ENCODE measurements around the gene WDR59. TPM values are rescaled to one million over a fixed set of nuclear protein-coding genes. Genes with fewer than 3 reads are reported as not detected.

Gene WDR59
- total and polyA plus RNA-seq, 2 experiments from 2014 or later = 38.7 to 54.5 TPM

- Histone ChIP-seq H3K79me2 (replicated peaks; ENCODE audit: insufficient read depth) (no peaks in the 10 kb centered on the region), H3K27ac (ENCODE audit: low read depth) (no peak overlapping the region), H3K36me3 (ENCODE audit: insufficient read depth) (no peaks in the 10 kb centered on the region), H4K20me1 (replicated peaks; ENCODE audit: insufficient read depth) (no peaks in the 10 kb centered on the region), H3K9me2 (ENCODE audit: insufficient read depth) (no peaks in the 10 kb centered on the region), H3K4me2 (no peak overlapping the region), H2AFZ (no peak overlapping the region), H3K4me1 (ENCODE audit: insufficient read depth) (no peaks in the 10 kb centered on the region), H3K4me3 (no peak overlapping the region), H3F3A (replicated peaks; ENCODE audit: low read depth) (no peaks in the 10 kb centered on the region), H3K27me3 (ENCODE audit: insufficient read depth) (no peaks in the 10 kb centered on the region)
- Mint-ChIP-seq H3K36me3 (ENCODE audit: low read depth) (no peaks in the 10 kb centered on the region), H3K4me3 (no peak overlapping the region), H3K27me3 (ENCODE audit: insufficient read depth, low read depth, poor library complexity) (peaks cover 4% of the 10 kb centered on the region), H3K27ac (no peak overlapping the region), H3K9me3 (no peaks in the 10 kb centered on the region), H3K4me1 (peaks cover 12% of the 10 kb centered on the region; the same call in 2 of the 3 replicates)
- ATAC-seq = no peak
- TF ChIP-seq NANOG (IDR thresholded peaks at IDR 0.05; ENCODE audit: borderline replicate concordance) = no peak
- no peak for TF ChIP-seq STAT1 (IDR thresholded peaks at IDR 0.05; ENCODE audit: unreplicated experiment)
- no peak for TF ChIP-seq JUNB (IDR thresholded peaks at IDR 0.05; ENCODE audit: unreplicated experiment)
- DNase-seq (ENCODE audit: low spot score) = no peak
These were observed 137.7 kb downstream of the WDR59 start for GRCh38 chr16:74847202-74847601.

- no peak for TF ChIP-seq JUNB (IDR thresholded peaks at IDR 0.05; ENCODE audit: unreplicated experiment)
- TF ChIP-seq, protein P1, sequence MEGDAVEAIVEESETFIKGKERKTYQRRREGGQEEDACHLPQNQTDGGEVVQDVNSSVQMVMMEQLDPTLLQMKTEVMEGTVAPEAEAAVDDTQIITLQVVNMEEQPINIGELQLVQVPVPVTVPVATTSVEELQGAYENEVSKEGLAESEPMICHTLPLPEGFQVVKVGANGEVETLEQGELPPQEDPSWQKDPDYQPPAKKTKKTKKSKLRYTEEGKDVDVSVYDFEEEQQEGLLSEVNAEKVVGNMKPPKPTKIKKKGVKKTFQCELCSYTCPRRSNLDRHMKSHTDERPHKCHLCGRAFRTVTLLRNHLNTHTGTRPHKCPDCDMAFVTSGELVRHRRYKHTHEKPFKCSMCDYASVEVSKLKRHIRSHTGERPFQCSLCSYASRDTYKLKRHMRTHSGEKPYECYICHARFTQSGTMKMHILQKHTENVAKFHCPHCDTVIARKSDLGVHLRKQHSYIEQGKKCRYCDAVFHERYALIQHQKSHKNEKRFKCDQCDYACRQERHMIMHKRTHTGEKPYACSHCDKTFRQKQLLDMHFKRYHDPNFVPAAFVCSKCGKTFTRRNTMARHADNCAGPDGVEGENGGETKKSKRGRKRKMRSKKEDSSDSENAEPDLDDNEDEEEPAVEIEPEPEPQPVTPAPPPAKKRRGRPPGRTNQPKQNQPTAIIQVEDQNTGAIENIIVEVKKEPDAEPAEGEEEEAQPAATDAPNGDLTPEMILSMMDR (conservative IDR thresholded peaks at IDR 0.05; ENCODE audit: low read depth in 2 of 2) = no peak
- TF ChIP-seq ZNF331 (CRISPR knock-in tag; IDR thresholded peaks at IDR 0.05; ENCODE audit: low read depth) = no peak
- TF ChIP-seq CREB1 (CRISPR knock-in tag; IDR thresholded peaks at IDR 0.05; ENCODE audit: low read depth) = no peak
- TF ChIP-seq, protein P2, sequence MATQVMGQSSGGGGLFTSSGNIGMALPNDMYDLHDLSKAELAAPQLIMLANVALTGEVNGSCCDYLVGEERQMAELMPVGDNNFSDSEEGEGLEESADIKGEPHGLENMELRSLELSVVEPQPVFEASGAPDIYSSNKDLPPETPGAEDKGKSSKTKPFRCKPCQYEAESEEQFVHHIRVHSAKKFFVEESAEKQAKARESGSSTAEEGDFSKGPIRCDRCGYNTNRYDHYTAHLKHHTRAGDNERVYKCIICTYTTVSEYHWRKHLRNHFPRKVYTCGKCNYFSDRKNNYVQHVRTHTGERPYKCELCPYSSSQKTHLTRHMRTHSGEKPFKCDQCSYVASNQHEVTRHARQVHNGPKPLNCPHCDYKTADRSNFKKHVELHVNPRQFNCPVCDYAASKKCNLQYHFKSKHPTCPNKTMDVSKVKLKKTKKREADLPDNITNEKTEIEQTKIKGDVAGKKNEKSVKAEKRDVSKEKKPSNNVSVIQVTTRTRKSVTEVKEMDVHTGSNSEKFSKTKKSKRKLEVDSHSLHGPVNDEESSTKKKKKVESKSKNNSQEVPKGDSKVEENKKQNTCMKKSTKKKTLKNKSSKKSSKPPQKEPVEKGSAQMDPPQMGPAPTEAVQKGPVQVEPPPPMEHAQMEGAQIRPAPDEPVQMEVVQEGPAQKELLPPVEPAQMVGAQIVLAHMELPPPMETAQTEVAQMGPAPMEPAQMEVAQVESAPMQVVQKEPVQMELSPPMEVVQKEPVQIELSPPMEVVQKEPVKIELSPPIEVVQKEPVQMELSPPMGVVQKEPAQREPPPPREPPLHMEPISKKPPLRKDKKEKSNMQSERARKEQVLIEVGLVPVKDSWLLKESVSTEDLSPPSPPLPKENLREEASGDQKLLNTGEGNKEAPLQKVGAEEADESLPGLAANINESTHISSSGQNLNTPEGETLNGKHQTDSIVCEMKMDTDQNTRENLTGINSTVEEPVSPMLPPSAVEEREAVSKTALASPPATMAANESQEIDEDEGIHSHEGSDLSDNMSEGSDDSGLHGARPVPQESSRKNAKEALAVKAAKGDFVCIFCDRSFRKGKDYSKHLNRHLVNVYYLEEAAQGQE (IDR thresholded peaks at IDR 0.05; ENCODE audit: unreplicated experiment) = no peak
- no peak for TF ChIP-seq EZH2phosphoT487 (IDR thresholded peaks at IDR 0.05; ENCODE audit: unreplicated experiment)
- TF ChIP-seq ZNF462 (CRISPR knock-in tag; IDR thresholded peaks at IDR 0.05) = no peak
- no peak for TF ChIP-seq POLR2AphosphoS5 (IDR thresholded peaks at IDR 0.05; ENCODE audit: low read depth)
- no peak overlapping the region for H3K27ac ChIP-seq (ENCODE audit: low read depth)
- ATAC-seq = no peak
- peaks cover 12% of the 10 kb centered on the region; the same call in 2 of the 3 replicates for H3K4me1 Mint-ChIP-seq
- H3K4me3 ChIP-seq = no peak overlapping the region
- no peaks in the 10 kb centered on the region for H3F3A ChIP-seq (replicated peaks; ENCODE audit: low read depth)
- no peak overlapping the region for H3K27ac Mint-ChIP-seq
- no peaks in the 10 kb centered on the region for H3K9me3 Mint-ChIP-seq
- H2AFZ ChIP-seq = no peak overlapping the region
- no peak overlapping the region for H3K4me3 Mint-ChIP-seq
- no peaks in the 10 kb centered on the region for H3K4me1 ChIP-seq (ENCODE audit: insufficient read depth)
- no peak overlapping the region for H3K4me2 ChIP-seq
- no peaks in the 10 kb centered on the region for H3K9me2 ChIP-seq (ENCODE audit: insufficient read depth)
- no peak for DNase-seq (ENCODE audit: low spot score)
- H3K36me3 ChIP-seq (ENCODE audit: insufficient read depth) = no peaks in the 10 kb centered on the region
- H3K79me2 ChIP-seq (replicated peaks; ENCODE audit: insufficient read depth) = no peaks in the 10 kb centered on the region
- H3K36me3 Mint-ChIP-seq (ENCODE audit: low read depth) = no peaks in the 10 kb centered on the region
- H3K27me3 Mint-ChIP-seq (ENCODE audit: insufficient read depth, low read depth, poor library complexity) = peaks cover 4% of the 10 kb centered on the region
- H4K20me1 ChIP-seq (replicated peaks; ENCODE audit: insufficient read depth) = no peaks in the 10 kb centered on the region
- no peaks in the 10 kb centered on the region for H3K27me3 ChIP-seq (ENCODE audit: insufficient read depth)
These were observed 138.2 kb downstream of the WDR59 start for GRCh38 chr16:74846714-74847113.
